ENCODE results near the gene DNAH5. TPM values are rescaled to one million over a fixed set of nuclear protein-coding genes. Genes with fewer than 3 reads are reported as not detected.
A peak's percentile ranks its signal among the peaks of the same experiment; 100 is the strongest.

The DNAH5 gene
- polyA plus RNA-seq, 3 donors, result 2.5 to 2.9 (median 2.5) TPM

GRCh38 chr5:13945271-13945670, 783 bp upstream of the DNAH5 start:
- no peak for DNase-seq (ENCODE audit: low read depth in 3 of 3, low spot score in 2 of 3)

GRCh38 chr5:13943676-13944075, 812 bp downstream of the DNAH5 start:
- no peak for DNase-seq (ENCODE audit: low read depth in 3 of 3, low spot score in 2 of 3)

GRCh38 chr5:13941468-13941867, 3.0 kb downstream of the DNAH5 start:
- DNase-seq (ENCODE audit: low read depth in 3 of 3, low spot score in 2 of 3), result no peak

DNA sequence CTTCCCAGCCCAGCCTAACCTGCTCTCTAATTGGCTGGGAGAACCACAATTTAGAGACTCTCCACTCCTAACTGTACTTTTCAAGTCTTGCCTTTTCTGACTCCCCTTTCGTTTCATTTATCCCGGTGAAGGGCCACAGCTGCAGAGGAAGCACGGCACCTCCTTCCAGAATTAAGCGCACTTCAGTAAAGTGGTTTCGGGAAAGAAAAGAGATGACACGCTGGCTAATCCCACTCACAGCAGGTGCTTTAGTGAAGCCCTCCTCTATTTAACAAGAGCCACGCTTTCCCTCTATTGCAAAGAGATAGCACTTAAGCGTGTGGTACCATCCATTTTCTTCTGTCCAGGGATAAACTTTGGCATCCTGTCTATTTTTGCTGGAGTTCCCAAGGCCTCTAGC, 4.8 kb downstream of the DNAH5 start:
- DNase-seq (ENCODE audit: low read depth in 3 of 3, low spot score in 2 of 3), result no peak

DNA sequence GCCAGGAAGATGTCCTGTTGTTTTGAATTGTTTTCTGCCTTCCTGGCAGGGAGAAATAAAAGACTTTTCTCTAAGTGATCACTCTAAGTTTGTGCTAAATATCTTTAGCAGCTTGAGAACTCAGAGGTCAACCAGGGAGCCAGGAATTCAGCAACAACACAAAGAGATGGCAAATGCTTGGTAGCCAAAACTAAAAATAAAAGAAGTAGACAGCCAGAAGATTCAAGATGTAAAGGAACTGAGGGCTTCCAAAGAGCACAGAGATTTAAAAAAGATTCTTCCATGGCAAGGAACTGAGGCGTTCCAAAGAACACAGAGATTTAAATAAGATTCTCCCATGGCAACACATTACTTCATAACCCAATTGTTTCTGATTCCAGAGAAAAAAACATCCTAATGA, 9.6 kb downstream of the DNAH5 start:
- DNase-seq (ENCODE audit: low read depth in 3 of 3, low spot score in 2 of 3), result no peak

DNA sequence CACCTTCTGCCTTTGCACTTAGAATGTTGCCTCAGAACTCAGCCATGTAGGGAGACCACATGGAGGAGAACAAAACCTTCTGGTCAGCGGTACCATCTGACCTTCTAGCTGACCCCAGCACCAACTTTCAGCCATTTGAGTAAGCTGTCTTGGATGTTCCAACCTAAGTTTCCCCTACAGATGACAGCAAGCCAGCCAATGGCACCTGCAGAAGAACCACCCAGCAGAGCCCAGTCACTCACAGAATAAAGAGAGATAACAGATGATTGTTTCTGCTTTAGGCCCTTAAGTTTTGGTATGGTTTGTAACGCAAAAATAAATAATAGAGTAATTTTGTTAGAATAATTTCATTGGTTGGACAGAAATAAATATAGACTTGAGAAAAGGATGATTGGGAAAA, 10.4 kb downstream of the DNAH5 start:
- DNase-seq (ENCODE audit: low read depth in 3 of 3, low spot score in 2 of 3), result no peak

GRCh38 chr5:13932561-13932960, 11.9 kb downstream of the DNAH5 start:
- DNase-seq (ENCODE audit: low read depth in 3 of 3, low spot score in 2 of 3), result no peak

- no peak for DNase-seq (ENCODE audit: low read depth in 3 of 3, low spot score in 2 of 3)
Measured at GRCh38 chr5:13932011-13932410, 12.5 kb downstream of the DNAH5 start.

GRCh38 chr5:13930541-13931171, 13.8 kb downstream of the DNAH5 start:
- DNase-seq (ENCODE audit: low read depth in 3 of 3, low spot score in 2 of 3), result no peak

DNA sequence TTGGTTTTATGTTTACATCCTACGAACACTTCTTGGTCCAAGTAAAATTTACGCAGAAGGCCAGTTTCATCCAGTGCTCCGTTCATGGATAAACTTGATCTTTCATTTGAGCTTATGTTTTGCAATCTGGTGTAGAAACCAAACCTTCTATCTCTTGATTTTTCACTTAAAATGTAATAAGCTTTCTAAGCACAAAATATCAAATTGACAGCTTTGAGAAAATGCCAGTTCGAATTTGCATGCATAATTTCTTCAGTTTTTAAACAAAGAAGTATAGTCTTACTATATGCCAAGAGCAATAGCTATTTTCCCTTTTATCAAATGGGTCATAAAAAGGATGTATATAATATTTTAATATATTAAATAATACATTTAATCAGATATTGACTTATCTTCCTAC, 17.8 kb downstream of the DNAH5 start:
- DNase-seq (ENCODE audit: low read depth in 3 of 3, low spot score in 2 of 3), result no peak

DNA sequence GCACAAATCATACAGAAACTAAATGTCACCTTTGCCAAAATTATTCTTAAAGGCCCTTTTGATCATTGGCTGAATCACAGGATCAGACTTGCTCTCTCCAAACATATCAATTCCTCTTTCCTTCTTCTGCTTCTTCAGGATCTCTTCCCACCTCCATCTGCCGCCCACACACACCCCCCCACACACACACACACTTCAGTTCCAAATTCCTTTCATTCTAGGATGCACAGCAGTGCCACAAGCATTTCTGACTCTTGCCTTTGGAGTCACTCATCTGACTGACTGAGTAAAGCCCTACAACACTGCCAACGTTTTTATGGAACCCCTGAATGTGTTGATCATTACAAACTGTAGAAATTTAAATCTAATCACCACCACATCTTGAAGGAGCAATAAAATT, 22.9 kb downstream of the DNAH5 start:
- no peak for DNase-seq (ENCODE audit: low read depth in 3 of 3, low spot score in 2 of 3)

GRCh38 chr5:13919786-13920185, 24.7 kb downstream of the DNAH5 start:
- peak in 1 of 3 donors; percentile 24 for DNase-seq (ENCODE audit: low read depth in 3 of 3, low spot score in 2 of 3)

DNA sequence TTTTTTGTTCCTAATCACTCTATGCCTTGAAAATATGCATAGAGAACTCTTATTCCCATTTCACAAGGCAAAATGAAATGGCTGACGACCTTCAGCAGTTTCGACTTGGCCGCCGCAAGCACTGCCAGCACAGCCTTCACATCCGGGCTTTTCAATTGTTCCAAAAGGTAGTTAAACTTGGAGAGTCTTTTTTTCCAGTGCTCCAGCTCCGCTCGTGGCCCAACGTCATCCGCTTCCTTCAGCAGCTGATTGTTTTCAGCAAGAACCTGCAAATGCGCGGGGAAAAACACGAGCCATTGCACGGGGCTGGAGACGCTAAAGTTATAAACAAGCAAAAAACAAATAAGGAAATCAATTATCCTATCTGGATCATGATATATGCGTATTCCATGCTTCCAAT, 25.4 kb downstream of the DNAH5 start:
- no peak for DNase-seq (ENCODE audit: low read depth in 3 of 3, low spot score in 2 of 3)

- no peak for DNase-seq (ENCODE audit: low read depth in 3 of 3, low spot score in 2 of 3)
Measured at GRCh38 chr5:13917061-13917460, 27.4 kb downstream of the DNAH5 start.

GRCh38 chr5:13913962-13914361, 30.5 kb downstream of the DNAH5 start:
- no peak for DNase-seq (ENCODE audit: low read depth in 3 of 3, low spot score in 2 of 3)

GRCh38 chr5:13910637-13911288, 33.7 kb downstream of the DNAH5 start:
- no peak for DNase-seq (ENCODE audit: low read depth in 3 of 3, low spot score in 2 of 3)

DNA sequence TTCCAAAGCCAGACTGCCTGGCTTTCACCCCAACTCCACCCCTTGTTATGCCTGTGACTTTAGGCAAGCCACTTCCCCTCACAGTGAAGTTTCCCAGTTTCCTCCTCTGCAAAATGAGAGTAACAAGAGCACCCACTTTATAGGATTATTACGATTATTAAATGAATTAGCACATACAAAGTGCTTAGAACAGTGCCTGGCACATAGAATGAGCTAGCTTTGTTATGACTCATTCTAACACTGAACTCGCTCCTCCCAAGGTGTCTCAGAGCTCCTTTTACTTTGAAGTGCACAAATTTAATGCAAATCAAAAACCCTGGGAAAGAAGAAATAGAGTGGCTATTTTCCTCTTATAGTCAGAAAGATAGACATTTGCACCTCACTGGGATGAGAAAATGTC, 34.3 kb downstream of the DNAH5 start:
- no peak for DNase-seq (ENCODE audit: low read depth in 3 of 3, low spot score in 2 of 3)

DNA sequence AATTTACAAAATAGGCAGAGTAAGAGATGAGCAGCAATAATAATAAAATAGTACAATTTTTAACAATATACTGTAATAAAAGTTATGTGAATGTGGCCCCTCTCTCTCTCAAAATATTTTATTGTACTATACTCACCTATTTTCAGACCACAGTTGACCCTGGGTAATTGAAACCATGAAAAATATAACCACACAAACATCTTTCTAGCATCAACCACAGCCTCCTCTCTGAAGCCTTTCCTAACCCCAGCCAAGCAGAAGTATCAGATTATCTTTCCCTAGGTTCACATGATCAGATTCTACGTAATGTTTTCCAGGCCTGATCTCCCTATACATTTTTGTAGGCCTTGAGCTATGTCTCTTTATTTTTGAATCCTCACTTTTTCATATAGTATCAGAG, 35.2 kb downstream of the DNAH5 start:
- DNase-seq (ENCODE audit: low read depth in 3 of 3, low spot score in 2 of 3), result no peak

DNA sequence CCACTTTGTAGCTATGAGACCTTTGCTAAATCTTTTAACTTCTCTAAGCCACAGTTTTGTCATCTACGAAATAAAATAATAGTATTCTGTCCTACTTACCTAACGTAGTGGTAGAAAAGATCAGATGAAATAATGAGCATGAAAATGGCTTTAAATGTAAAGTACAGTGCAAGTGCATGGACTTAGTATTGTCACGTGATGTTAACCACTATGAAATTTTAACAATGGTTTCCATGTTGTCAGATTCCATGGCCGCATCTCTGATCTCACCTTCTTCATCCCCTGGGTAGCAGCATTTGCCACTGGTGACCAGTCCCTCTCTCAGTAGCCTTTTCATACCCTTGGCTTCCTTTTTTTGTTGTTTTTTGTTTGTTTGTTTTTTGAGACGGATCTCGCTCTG, 45.9 kb downstream of the DNAH5 start:
- DNase-seq (ENCODE audit: low read depth in 3 of 3, low spot score in 2 of 3), result no peak

- DNase-seq (ENCODE audit: low read depth in 3 of 3, low spot score in 2 of 3), result no peak
Measured at GRCh38 chr5:13878357-13878756, 66.1 kb downstream of the DNAH5 start.

GRCh38 chr5:13866792-13867191, 77.7 kb downstream of the DNAH5 start:
- DNase-seq (ENCODE audit: low read depth in 3 of 3, low spot score in 2 of 3), result peak; percentile 10 to 36 (median 14)

DNA sequence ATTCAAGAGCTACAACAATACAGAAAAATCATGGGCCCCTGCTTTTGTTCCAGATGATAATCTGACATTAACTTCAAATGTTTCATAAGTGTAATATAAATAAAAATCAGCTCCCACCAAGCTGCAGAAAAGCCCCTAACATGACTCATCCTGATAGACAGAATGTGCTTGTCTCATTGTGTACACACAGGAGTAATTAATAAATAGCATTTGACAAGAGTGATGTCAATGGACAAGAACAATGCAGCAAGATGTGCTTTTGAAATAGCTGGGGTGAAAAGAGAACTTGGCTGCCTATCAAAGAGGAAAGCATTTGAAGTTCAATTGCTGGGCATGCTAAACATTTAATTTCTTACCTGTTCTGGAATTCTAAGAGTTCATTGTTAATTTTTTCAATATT, 79.2 kb downstream of the DNAH5 start:
- no peak for DNase-seq (ENCODE audit: low read depth in 3 of 3, low spot score in 2 of 3)

DNA sequence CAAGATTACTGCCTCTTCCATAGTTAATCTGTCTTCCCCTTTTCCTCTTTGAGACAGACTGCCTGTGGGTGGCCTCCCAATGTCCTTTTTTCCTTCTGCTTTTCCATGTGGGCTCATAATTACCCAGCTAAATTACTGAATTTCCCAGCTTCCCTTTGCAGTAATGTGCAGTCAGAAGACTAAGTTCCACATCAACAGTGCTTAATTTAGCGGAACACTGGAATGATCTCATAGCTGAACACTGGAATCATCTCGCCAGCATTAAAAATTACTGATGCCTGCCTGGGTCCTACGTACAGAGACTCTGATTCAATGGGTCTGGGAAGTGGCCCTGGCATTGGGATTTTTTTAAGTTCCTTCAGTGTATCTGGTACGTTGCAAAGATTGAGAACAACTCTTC, 84.3 kb downstream of the DNAH5 start:
- peak in 2 of 3 donors; percentile 2 to 12 for DNase-seq (ENCODE audit: low read depth in 3 of 3, low spot score in 2 of 3)

All from right renal cortex interstitium (tissue), 3 donors.